ENCODE measurements around the gene SLC25A24.
A peak's percentile ranks its signal among the peaks of the same experiment; 100 is the strongest.
"Not testable (repeated sequence)": the region's sequence is repeated elsewhere in the genome, so short reads cannot be mapped to it uniquely, and the experiment has no call there.

The SLC25A24 gene

GRCh38 chr1:108199781-108200686 is at the start of gene SLC25A24:
Gene SLC25A24, minus strand, starts transcription at chr1:108200343. Its CDS starts 205 bp downstream, at chr1:108200138.
- peak; percentile 40 to 43 for DNase-seq (ENCODE audit: low read depth in 2 of 2)

GRCh38 chr1:108243976-108244375 is 43.8 kb upstream of the SLC25A24 start, which contains the start of gene NBPF4:
Gene NBPF4, minus strand, starts transcription at chr1:108244076. Its CDS starts 315 bp downstream, at chr1:108243761.
- DNase-seq (ENCODE audit: low read depth in 2 of 2): not testable (repeated sequence)

- DNase-seq (ENCODE audit: low read depth in 2 of 2): not testable (repeated sequence)
Measured at GRCh38 chr1:108239426-108239825, 39.3 kb upstream of the SLC25A24 start.

GRCh38 chr1:108235308-108235707 is 35.2 kb upstream of the SLC25A24 start:
- DNase-seq (ENCODE audit: low read depth in 2 of 2): not testable (repeated sequence)

GRCh38 chr1:108232183-108232582 is 32.0 kb upstream of the SLC25A24 start:
- not testable (repeated sequence) for DNase-seq (ENCODE audit: low read depth in 2 of 2)

- not testable (repeated sequence) for DNase-seq (ENCODE audit: low read depth in 2 of 2)
Measured at GRCh38 chr1:108229976-108230375, 29.8 kb upstream of the SLC25A24 start.

- DNase-seq (ENCODE audit: low read depth in 2 of 2): not testable (repeated sequence)
Measured at GRCh38 chr1:108227772-108228171, 27.6 kb upstream of the SLC25A24 start.

GRCh38 chr1:108226855-108227254 is 26.7 kb upstream of the SLC25A24 start:
- not testable (repeated sequence) for DNase-seq (ENCODE audit: low read depth in 2 of 2)

- not testable (repeated sequence) for DNase-seq (ENCODE audit: low read depth in 2 of 2)
Measured at GRCh38 chr1:108223226-108223625, 23.1 kb upstream of the SLC25A24 start.

- not testable (repeated sequence) for DNase-seq (ENCODE audit: low read depth in 2 of 2)
Measured at GRCh38 chr1:108217515-108218174, 17.5 kb upstream of the SLC25A24 start.

- DNase-seq (ENCODE audit: low read depth in 2 of 2): not testable (repeated sequence)
Measured at GRCh38 chr1:108217007-108217406, 16.9 kb upstream of the SLC25A24 start.

GRCh38 chr1:108216028-108216890 is 16.1 kb upstream of the SLC25A24 start:
- not testable (repeated sequence) for DNase-seq (ENCODE audit: low read depth in 2 of 2)

GRCh38 chr1:108214641-108215465 is 14.7 kb upstream of the SLC25A24 start:
- not testable (repeated sequence) for DNase-seq (ENCODE audit: low read depth in 2 of 2)

- no peak for DNase-seq (ENCODE audit: low read depth in 2 of 2)
Measured at GRCh38 chr1:108211014-108211413, 10.9 kb upstream of the SLC25A24 start.

- no peak for DNase-seq (ENCODE audit: low read depth in 2 of 2)
Measured at GRCh38 chr1:108209456-108210108, 9.4 kb upstream of the SLC25A24 start.

GRCh38 chr1:108208724-108209446 is 8.7 kb upstream of the SLC25A24 start:
- DNase-seq (ENCODE audit: low read depth in 2 of 2): no peak

GRCh38 chr1:108203582-108203981 is 3.4 kb upstream of the SLC25A24 start:
- not testable (repeated sequence) for DNase-seq (ENCODE audit: low read depth in 2 of 2)

- no peak for DNase-seq (ENCODE audit: low read depth in 2 of 2)
Measured at GRCh38 chr1:108201687-108202086, 1.5 kb upstream of the SLC25A24 start.

GRCh38 chr1:108200687-108201051 is 526 bp upstream of the SLC25A24 start:
- DNase-seq (ENCODE audit: low read depth in 2 of 2): no peak

Data from fibroblast of skin of left biceps (primary cell).